HepG2 (cell line): Measurements from ENCODE around the gene PALM. TPM values are rescaled to one million over a fixed set of nuclear protein-coding genes. Genes with fewer than 3 reads are reported as not detected.

ENCODE experiments used
- CBX1 ChIP-seq: IDR thresholded peaks from one replicate; pipeline ENCODE4 v1.6.1; 2016; ENCODE audit warnings: antibody characterized with exemption, low read depth
- CHD2 ChIP-seq: IDR thresholded peaks from 2 replicates; pipeline ENCODE4 v1.6.1; 2011; ENCODE audit warnings: low read depth, low read length, improper control_type of control experiment
- FOXK2 ChIP-seq: fragments of 450-650 bp; IDR thresholded peaks from 2 replicates; pipeline ENCODE4 v1.6.1; 2016
- GABPA ChIP-seq, 2 experiments: IDR thresholded peaks; 2 replicates each; pipeline ENCODE4 v1.6.1; 2011 to 2016; ENCODE audit warnings: low read depth in 2 of 2, low read length in 1 of 2, missing biosample characterization in 1 of 2, missing genetic modification characterization in 1 of 2
- MAZ ChIP-seq, 2 experiments: sonication (generic) in 1 of 2; formaldehyde crosslinking in 1 of 2; IDR thresholded peaks; 2 replicates each; pipeline versions ENCODE4 v1.5.0 to v1.6.1; 2012 to 2020; ENCODE audit warnings: low read depth in 2 of 2, mild to moderate bottlenecking in 2 of 2, borderline replicate concordance in 1 of 2, improper control_type of control experiment in 1 of 2, low read length in 1 of 2, missing genetic modification reagents in 1 of 2, moderate library complexity in 1 of 2
- PRMT3 ChIP-seq: sonication (generic); formaldehyde crosslinking; IDR thresholded peaks from 2 replicates; pipeline ENCODE4 v1.8.1; 2022; ENCODE audit warnings: low read depth, mild to moderate bottlenecking, moderate library complexity, missing genetic modification reagents, borderline replicate concordance
- RBFOX2 ChIP-seq: fragments of 200-400 bp; formaldehyde crosslinking; IDR thresholded peaks from 2 replicates; pipeline ENCODE4 v1.6.1; 2017; ENCODE audit warnings: low read depth, mild to moderate bottlenecking, low read length
- SALL1 ChIP-seq: sonication (generic); formaldehyde crosslinking; IDR thresholded peaks from 2 replicates; pipeline ENCODE4 v1.8.0; 2022; ENCODE audit warnings: mild to moderate bottlenecking, missing genetic modification reagents
- SALL2 ChIP-seq: sonication (generic); formaldehyde crosslinking; IDR thresholded peaks from 2 replicates; pipeline ENCODE4 v1.8.1; 2023; ENCODE audit warnings: mild to moderate bottlenecking, missing genetic modification reagents, inconsistent platforms
- ZBTB1 ChIP-seq: sonication (generic); formaldehyde crosslinking; IDR thresholded peaks from 2 replicates; pipeline ENCODE4 v1.4.0; 2020; ENCODE audit warnings: missing genetic modification reagents, borderline replicate concordance
- ZFP36 ChIP-seq: fragments of 150-350 bp; IDR thresholded peaks from 2 replicates; pipeline ENCODE4 v1.6.1; 2018; ENCODE audit warnings: borderline replicate concordance, low read length, low read depth; ENCODE audit not compliant: partially characterized antibody
- ZKSCAN5 ChIP-seq: sonication (generic); formaldehyde crosslinking; IDR thresholded peaks from 2 replicates; pipeline ENCODE4 v1.5.1; 2020; ENCODE audit warnings: mild to moderate bottlenecking, missing genetic modification reagents
- ZNF205 ChIP-seq: IDR thresholded peaks from 2 replicates; pipeline ENCODE4 v1.6.1; 2018; ENCODE audit warnings: missing biosample characterization, missing genetic modification reagents
- ZNF232 ChIP-seq: sonication (generic); formaldehyde crosslinking; IDR thresholded peaks from 2 replicates; pipeline ENCODE4 v1.4.0; 2020; ENCODE audit warnings: missing genetic modification reagents, borderline replicate concordance
- ZNF30 ChIP-seq: sonication (generic); formaldehyde crosslinking; IDR thresholded peaks from 2 replicates; pipeline ENCODE4 v1.5.0; 2020; ENCODE audit warnings: mild to moderate bottlenecking, missing genetic modification reagents
- ZNF7 ChIP-seq: IDR thresholded peaks from 2 replicates; pipeline ENCODE4 v1.6.1; 2016; ENCODE audit warnings: missing biosample characterization, missing genetic modification reagents
- ZNF775 ChIP-seq: sonication (generic); formaldehyde crosslinking; IDR thresholded peaks from 2 replicates; pipeline ENCODE4 v1.4.0; 2020; ENCODE audit warnings: missing genetic modification reagents, mild to moderate bottlenecking, moderate library complexity, borderline replicate concordance
- polyA plus RNA-seq, 8 experiments: library from polyadenylated mRNA; depleted of rRNA in 3 of 8; stranded (reverse) in 7 of 8; unstranded in 1 of 8; fragments of >200 nt; fragmentation: Illumina TruSeq in 4 of 8; extraction: Trizol in 4 of 8; gene quantifications; 2 replicates each; pipeline versions ENCODE4 v1.2.1 to v1.2.3, GENCODE V29; 2011 to 2016; ENCODE audit warnings: low read depth in 4 of 8, missing spikeins in 1 of 8, mixed read lengths in 1 of 8; ENCODE audit not compliant: insufficient read depth in 1 of 8
- total RNA-seq, 5 experiments: library from RNA; depleted of rRNA; stranded (reverse); fragments of >200 nt; fragmentation: Illumina TruSeq; extraction: Trizol; gene quantifications; 2 replicates each; pipeline ENCODE4 v1.2.3, GENCODE V29; 2016; ENCODE audit warnings: low read depth in 1 of 5
- TF ChIP-seq, protein P1 (sequence below): sonication (generic); formaldehyde crosslinking; IDR thresholded peaks from 2 replicates; pipeline ENCODE4 v1.8.0; 2022; ENCODE audit warnings: missing genetic modification reagents, mild to moderate bottlenecking, inconsistent platforms, borderline replicate concordance
- TF ChIP-seq, protein P2 (sequence below): sonication (generic); IDR thresholded peaks from 2 replicates; pipeline ENCODE4 v1.6.1; 2016; ENCODE audit warnings: low read depth, borderline replicate concordance
- TF ChIP-seq, protein P3 (sequence below): sonication (generic); formaldehyde crosslinking; IDR thresholded peaks from 2 replicates; pipeline ENCODE4 v1.4.0; 2020; ENCODE audit warnings: missing genetic modification reagents
- TF ChIP-seq, protein P4 (sequence below): sonication (generic); formaldehyde crosslinking; IDR thresholded peaks from 2 replicates; pipeline ENCODE4 v1.4.0; 2020; ENCODE audit warnings: missing genetic modification reagents, borderline replicate concordance
- TF ChIP-seq, protein P5 (sequence below): sonication (generic); formaldehyde crosslinking; IDR thresholded peaks from 2 replicates; pipeline ENCODE4 v1.4.0; 2020; ENCODE audit warnings: low read depth, missing genetic modification reagents

PALM gene
- total and polyA plus RNA-seq, 2 of the 13 experiments (the other 11 are each of a cell fraction or from before 2014, with no cell fraction given) = 4.0 to 9.7 TPM

DNA sequence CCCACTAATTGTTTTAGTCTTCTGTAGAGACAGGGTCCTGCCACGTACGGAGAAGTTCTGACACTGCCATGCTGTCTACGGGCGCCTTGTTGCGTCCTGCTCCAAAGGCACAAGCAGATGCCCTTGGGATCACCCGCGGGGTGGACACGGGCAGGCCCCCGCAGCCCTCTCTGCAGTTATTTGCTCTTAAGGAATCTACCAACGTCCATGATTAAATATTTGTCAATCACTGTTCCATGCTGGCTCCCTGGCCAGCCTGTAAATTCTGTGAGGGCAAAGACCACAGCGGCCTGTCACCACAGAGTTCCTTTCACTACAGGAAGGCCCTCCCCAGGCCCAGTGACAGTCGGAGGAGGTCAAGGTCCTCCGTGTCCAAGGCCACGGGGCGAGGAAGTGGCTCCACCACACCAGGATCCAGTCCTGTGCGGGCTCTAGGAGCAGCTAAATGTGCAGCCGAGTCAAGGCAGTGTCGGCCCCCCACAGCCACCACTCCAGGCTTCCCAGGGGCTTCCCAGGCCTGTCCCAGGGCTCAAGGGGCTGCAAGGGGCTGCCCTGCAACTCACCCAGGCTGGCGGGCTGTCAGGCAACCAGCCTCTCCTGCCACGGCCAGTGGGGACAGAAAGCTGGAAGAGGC, 47.8 kb upstream of the PALM start (continued):
- TF ChIP-seq, protein P1, sequence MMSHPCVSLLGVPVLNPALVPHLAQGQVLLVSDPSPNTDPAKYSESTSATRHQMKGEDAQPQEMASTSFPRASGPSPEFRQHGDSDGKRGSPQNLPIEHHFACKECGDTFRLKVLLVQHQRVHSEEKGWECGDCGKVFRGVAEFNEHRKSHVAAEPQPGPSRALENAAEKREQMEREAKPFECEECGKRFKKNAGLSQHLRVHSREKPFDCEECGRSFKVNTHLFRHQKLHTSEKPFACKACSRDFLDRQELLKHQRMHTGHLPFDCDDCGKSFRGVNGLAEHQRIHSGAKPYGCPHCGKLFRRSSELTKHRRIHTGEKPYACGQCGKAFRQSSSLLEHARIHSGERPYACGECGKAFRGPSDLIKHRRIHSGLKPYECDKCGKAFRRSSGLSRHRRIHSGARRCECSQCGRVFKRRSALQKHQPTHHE (CRISPR knock-in tag) = peak; percentile 55; the same call in 1 of the 2 replicates
- TF ChIP-seq ZNF30 (no peak), SALL2 (CRISPR knock-in tag) (no peak), ZNF7 (CRISPR knock-in tag) (no peak), CBX1 (no peak), ZKSCAN5 (no peak), ZNF232 (CRISPR knock-in tag) (no peak), ZNF775 (CRISPR knock-in tag) (0 out of 2 replicates have a peak, but pooled peaks have one; percentile 45), ZNF205 (CRISPR knock-in tag) (peak; percentile 85), RBFOX2 (peak; percentile 89), ZFP36 (no peak), CHD2 (no peak), ZBTB1 (CRISPR knock-in tag) (no peak), MAZ (IDR thresholded peaks at IDR 0.05; ENCODE audit: borderline replicate concordance, low read depth, low read length) (no peak; the same call in 1 of the 2 replicates), MAZ (CRISPR knock-in tag; IDR thresholded peaks at IDR 0.05; ENCODE audit: low read depth) (peak; percentile 42; the same call in 1 of the 2 replicates), FOXK2 (0 out of 2 replicates have a peak, but pooled peaks have one; percentile 35), PRMT3 (CRISPR knock-in tag) (no peak), GABPA (IDR thresholded peaks at IDR 0.05; ENCODE audit: low read depth, low read length) (peak; percentile 49), GABPA (CRISPR knock-in tag; IDR thresholded peaks at IDR 0.05; ENCODE audit: low read depth) (peak; percentile 84), SALL1 (CRISPR knock-in tag) (peak; percentile 95)
- TF ChIP-seq, protein P2, sequence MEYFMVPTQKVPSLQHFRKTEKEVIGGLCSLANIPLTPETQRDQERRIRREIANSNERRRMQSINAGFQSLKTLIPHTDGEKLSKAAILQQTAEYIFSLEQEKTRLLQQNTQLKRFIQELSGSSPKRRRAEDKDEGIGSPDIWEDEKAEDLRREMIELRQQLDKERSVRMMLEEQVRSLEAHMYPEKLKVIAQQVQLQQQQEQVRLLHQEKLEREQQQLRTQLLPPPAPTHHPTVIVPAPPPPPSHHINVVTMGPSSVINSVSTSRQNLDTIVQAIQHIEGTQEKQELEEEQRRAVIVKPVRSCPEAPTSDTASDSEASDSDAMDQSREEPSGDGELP = peak; percentile 76
- TF ChIP-seq, protein P3, sequence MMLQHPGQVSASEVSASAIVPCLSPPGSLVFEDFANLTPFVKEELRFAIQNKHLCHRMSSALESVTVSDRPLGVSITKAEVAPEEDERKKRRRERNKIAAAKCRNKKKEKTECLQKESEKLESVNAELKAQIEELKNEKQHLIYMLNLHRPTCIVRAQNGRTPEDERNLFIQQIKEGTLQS (CRISPR knock-in tag) = no peak
- TF ChIP-seq, protein P4, sequence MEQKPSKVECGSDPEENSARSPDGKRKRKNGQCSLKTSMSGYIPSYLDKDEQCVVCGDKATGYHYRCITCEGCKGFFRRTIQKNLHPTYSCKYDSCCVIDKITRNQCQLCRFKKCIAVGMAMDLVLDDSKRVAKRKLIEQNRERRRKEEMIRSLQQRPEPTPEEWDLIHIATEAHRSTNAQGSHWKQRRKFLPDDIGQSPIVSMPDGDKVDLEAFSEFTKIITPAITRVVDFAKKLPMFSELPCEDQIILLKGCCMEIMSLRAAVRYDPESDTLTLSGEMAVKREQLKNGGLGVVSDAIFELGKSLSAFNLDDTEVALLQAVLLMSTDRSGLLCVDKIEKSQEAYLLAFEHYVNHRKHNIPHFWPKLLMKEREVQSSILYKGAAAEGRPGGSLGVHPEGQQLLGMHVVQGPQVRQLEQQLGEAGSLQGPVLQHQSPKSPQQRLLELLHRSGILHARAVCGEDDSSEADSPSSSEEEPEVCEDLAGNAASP = peak; percentile 91; the same call in 1 of the 2 replicates
- TF ChIP-seq, protein P5, sequence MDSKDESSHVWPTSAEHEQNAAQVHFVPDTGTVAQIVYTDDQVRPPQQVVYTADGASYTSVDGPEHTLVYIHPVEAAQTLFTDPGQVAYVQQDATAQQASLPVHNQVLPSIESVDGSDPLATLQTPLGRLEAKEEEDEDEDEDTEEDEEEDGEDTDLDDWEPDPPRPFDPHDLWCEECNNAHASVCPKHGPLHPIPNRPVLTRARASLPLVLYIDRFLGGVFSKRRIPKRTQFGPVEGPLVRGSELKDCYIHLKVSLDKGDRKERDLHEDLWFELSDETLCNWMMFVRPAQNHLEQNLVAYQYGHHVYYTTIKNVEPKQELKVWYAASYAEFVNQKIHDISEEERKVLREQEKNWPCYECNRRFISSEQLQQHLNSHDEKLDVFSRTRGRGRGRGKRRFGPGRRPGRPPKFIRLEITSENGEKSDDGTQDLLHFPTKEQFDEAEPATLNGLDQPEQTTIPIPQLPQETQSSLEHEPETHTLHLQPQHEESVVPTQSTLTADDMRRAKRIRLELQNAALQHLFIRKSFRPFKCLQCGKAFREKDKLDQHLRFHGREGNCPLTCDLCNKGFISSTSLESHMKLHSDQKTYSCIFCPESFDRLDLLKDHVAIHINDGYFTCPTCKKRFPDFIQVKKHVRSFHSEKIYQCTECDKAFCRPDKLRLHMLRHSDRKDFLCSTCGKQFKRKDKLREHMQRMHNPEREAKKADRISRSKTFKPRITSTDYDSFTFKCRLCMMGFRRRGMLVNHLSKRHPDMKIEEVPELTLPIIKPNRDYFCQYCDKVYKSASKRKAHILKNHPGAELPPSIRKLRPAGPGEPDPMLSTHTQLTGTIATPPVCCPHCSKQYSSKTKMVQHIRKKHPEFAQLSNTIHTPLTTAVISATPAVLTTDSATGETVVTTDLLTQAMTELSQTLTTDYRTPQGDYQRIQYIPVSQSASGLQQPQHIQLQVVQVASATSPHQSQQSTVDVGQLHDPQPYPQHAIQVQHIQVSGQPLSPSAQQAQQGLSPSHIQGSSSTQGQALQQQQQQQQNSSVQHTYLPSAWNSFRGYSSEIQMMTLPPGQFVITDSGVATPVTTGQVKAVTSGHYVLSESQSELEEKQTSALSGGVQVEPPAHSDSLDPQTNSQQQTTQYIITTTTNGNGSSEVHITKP (CRISPR knock-in tag) = peak; percentile 72; the same call in 1 of the 2 replicates
